HG02938 (cell line): Measurements from ENCODE around the gene PGRMC2.

Source experiments
- ATAC-seq: cut with Tn5 transposase; IDR thresholded peaks from one replicate; pipeline ENCODE4 v1.9.1; 2021; ENCODE audit warnings: mild to moderate bottlenecking, moderate library complexity; ENCODE audit not compliant: unreplicated experiment

PGRMC2 gene

GRCh38 chr4:128287141-128287870, at the start of gene PGRMC2:
Gene PGRMC2, minus strand, starts transcription at chr4:128287813. Its CDS starts 23 bp downstream, at chr4:128287790.
- ATAC-seq: peak; percentile 13

GRCh38 chr4:128335541-128335940, 47.9 kb upstream of the PGRMC2 start:
- no peak for ATAC-seq

- no peak for ATAC-seq
Observed at GRCh38 chr4:128334256-128334655, 46.6 kb upstream of the PGRMC2 start.

GRCh38 chr4:128333309-128334018, 45.9 kb upstream of the PGRMC2 start:
- no peak for ATAC-seq

- no peak for ATAC-seq
Observed at GRCh38 chr4:128332081-128332480, 44.5 kb upstream of the PGRMC2 start.

GRCh38 chr4:128329638-128330037, 42.0 kb upstream of the PGRMC2 start:
- ATAC-seq: no peak

- ATAC-seq: no peak
Observed at GRCh38 chr4:128328106-128328505, 40.5 kb upstream of the PGRMC2 start.

- no peak for ATAC-seq
Observed at GRCh38 chr4:128323401-128323800, 35.8 kb upstream of the PGRMC2 start.

- ATAC-seq: no peak
Observed at GRCh38 chr4:128322986-128323385, 35.4 kb upstream of the PGRMC2 start.

GRCh38 chr4:128322311-128322710, 34.7 kb upstream of the PGRMC2 start:
- no peak for ATAC-seq

- ATAC-seq: no peak
Observed at GRCh38 chr4:128320656-128321055, 33.0 kb upstream of the PGRMC2 start.

GRCh38 chr4:128315756-128316520, 28.3 kb upstream of the PGRMC2 start:
- ATAC-seq: no peak

- no peak for ATAC-seq
Observed at GRCh38 chr4:128311659-128312403, 24.2 kb upstream of the PGRMC2 start.

- ATAC-seq: no peak
Observed at GRCh38 chr4:128310266-128310697, 22.7 kb upstream of the PGRMC2 start.

GRCh38 chr4:128309585-128309984, 22.0 kb upstream of the PGRMC2 start:
- ATAC-seq: no peak

- no peak for ATAC-seq
Observed at GRCh38 chr4:128308986-128309385, 21.4 kb upstream of the PGRMC2 start.

- peak; percentile 83 for ATAC-seq
Observed at GRCh38 chr4:128307123-128307571, 19.5 kb upstream of the PGRMC2 start.

- ATAC-seq: no peak
Observed at GRCh38 chr4:128305942-128306341, 18.3 kb upstream of the PGRMC2 start.

GRCh38 chr4:128303986-128304385, 16.4 kb upstream of the PGRMC2 start:
- no peak for ATAC-seq

GRCh38 chr4:128303405-128303785, 15.8 kb upstream of the PGRMC2 start:
- no peak for ATAC-seq

GRCh38 chr4:128301979-128302378, 14.4 kb upstream of the PGRMC2 start:
- no peak for ATAC-seq
